HCT116 (cell line): ENCODE results near the gene DENND4B. TPM values are rescaled to one million over a fixed set of nuclear protein-coding genes. Genes with fewer than 3 reads are reported as not detected.

ENCODE experiments used
- ATAC-seq: fragments of 200-7000 bp; cut with Tn5 transposase; 2 replicates; pipeline ENCODE4 v1.9.1; 2020; ENCODE audit warnings: mild to moderate bottlenecking, moderate library complexity
- BruUV-seq: library from RNA; stranded (reverse); fragments of 400-500 nt; replicated peaks from 2 replicates; lab custom pipeline; 2021; lab: Mats Ljungman, UMichigan
- CTCF ChIA-PET: fragments of 300-600 bp; sonication (Branson Sonifier 250); formaldehyde crosslinking; loops from one replicate; lab custom pipeline; 2021; ENCODE audit warnings: antibody characterized with exemption; lab: Charles Lee
- POLR2A ChIA-PET: fragments of 300-600, 350-600 bp; sonication (Branson Sonifier 250); formaldehyde crosslinking; loops from one replicate; lab custom pipeline; 2021; ENCODE audit warnings: antibody characterized with exemption; lab: Charles Lee
- RAD21 ChIA-PET, 2 experiments: fragments of 300-600 bp; sonication (Branson Sonifier 250); formaldehyde crosslinking; loops; one replicate each; lab custom pipeline; 2023; ENCODE audit warnings: low total read pairs in 2 of 2; ENCODE audit not compliant: uncharacterized antibody in 2 of 2, unreplicated experiment in 2 of 2, low non-redundant PET in 1 of 2; lab: Charles Lee
- DNase-seq: peaks from one replicate; pipeline ENCODE4 v3.0.0-alpha.2; 2010; ENCODE audit warnings: low read depth, low spot score
- H2AFZ ChIP-seq: fragments of 200-600 bp; shearing (Covaris generic), sonication (generic); 2 replicates; pipeline ENCODE4 v1.6.1; 2017; ENCODE audit warnings: low read depth, mixed run types, mixed read lengths, antibody characterized with exemption, low read length; ENCODE audit not compliant: poor library complexity, severe bottlenecking
- H3K27ac ChIP-seq: 2 replicates; pipeline ENCODE4 v1.5.1; 2012; ENCODE audit warnings: low read depth, low read length
- H3K27me3 ChIP-seq: fragments of 200-600 bp; sonication (generic); 2 replicates; pipeline ENCODE4 v1.6.1; 2016; ENCODE audit warnings: mixed run types, low read length, mixed read lengths; ENCODE audit not compliant: insufficient read depth
- H3K36me3 ChIP-seq, 2 experiments: fragments of 200-500 bp in 1 of 2; fragments of 200-600 bp in 1 of 2; sonication (Bioruptor generic) in 1 of 2; sonication (generic) in 1 of 2; 2 replicates each; pipeline versions ENCODE4 v1.5.1 to v1.6.1; 2014 to 2016; ENCODE audit warnings: low read length in 2 of 2, inconsistent platforms in 1 of 2, mixed read lengths in 1 of 2, mixed run types in 1 of 2; ENCODE audit not compliant: insufficient read depth in 2 of 2, control insufficient read depth in 1 of 2
- H3K4me1 ChIP-seq, 2 experiments: fragments of 200-600 bp in 1 of 2; sonication (generic) in 1 of 2; 2 replicates each; pipeline versions ENCODE4 v1.5.1 to v1.6.1; 2012 to 2017; ENCODE audit warnings: low read length in 2 of 2, inconsistent platforms in 1 of 2, mild to moderate bottlenecking in 1 of 2, mixed read lengths in 1 of 2, mixed run types in 1 of 2, moderate library complexity in 1 of 2; ENCODE audit not compliant: insufficient read depth in 2 of 2, control insufficient read depth in 1 of 2
- H3K4me2 ChIP-seq: fragments of 200-600 bp; sonication (generic); 2 replicates; pipeline ENCODE4 v1.6.1; 2017; ENCODE audit warnings: mixed run types, low read length, mixed read lengths
- H3K4me3 ChIP-seq, 2 experiments: fragments of 200-600 bp in 1 of 2; sonication (generic) in 1 of 2; replicated peaks in 1 of 2; 2 replicates each; pipeline ENCODE4 v1.5.1; 2011 to 2016; ENCODE audit warnings: low read length in 2 of 2, control low read depth in 1 of 2, low read depth in 1 of 2, mild to moderate bottlenecking in 1 of 2, mixed read lengths in 1 of 2, mixed run types in 1 of 2
- H3K79me2 ChIP-seq: fragments of 200-600 bp; sonication (generic); 2 replicates; pipeline ENCODE4 v1.6.1; 2017; ENCODE audit warnings: mild to moderate bottlenecking, mixed run types, low read length, moderate library complexity, mixed read lengths; ENCODE audit not compliant: insufficient read depth
- H3K9ac ChIP-seq: fragments of 200-600 bp; sonication (generic); 2 replicates; pipeline ENCODE4 v1.6.1; 2016; ENCODE audit warnings: low read length, mixed read lengths
- H3K9me2 ChIP-seq: fragments of 200-600 bp; sonication (generic), shearing (Covaris generic); 2 replicates; pipeline ENCODE4 v1.6.1; 2017; ENCODE audit warnings: mixed run types, mild to moderate bottlenecking, moderate library complexity; ENCODE audit not compliant: insufficient read depth
- H3K9me3 ChIP-seq, 2 experiments: fragments of 200-500 bp in 1 of 2; fragments of 200-600 bp in 1 of 2; sonication (Bioruptor generic) in 1 of 2; sonication (generic) in 1 of 2; 2 replicates each; pipeline ENCODE4 v1.6.1; 2014 to 2017; ENCODE audit warnings: low read length in 2 of 2, mixed read lengths in 2 of 2, inconsistent platforms in 1 of 2, low read depth in 1 of 2, mild to moderate bottlenecking in 1 of 2, mixed run types in 1 of 2, moderate library complexity in 1 of 2; ENCODE audit not compliant: control insufficient read depth in 1 of 2, insufficient read depth in 1 of 2
- H4K20me1 ChIP-seq: fragments of 200-600 bp; sonication (generic), shearing (Covaris generic); 2 replicates; pipeline ENCODE4 v1.6.1; 2017; ENCODE audit warnings: mixed run types, mild to moderate bottlenecking, moderate library complexity; ENCODE audit not compliant: insufficient read depth
- ATF3 ChIP-seq: IDR thresholded peaks from 2 replicates; pipeline ENCODE4 v1.6.1; 2012
- CBX3 ChIP-seq: IDR thresholded peaks from 2 replicates; pipeline ENCODE4 v1.6.1; 2012; ENCODE audit warnings: low read depth
- CEBPB ChIP-seq: IDR thresholded peaks from 2 replicates; pipeline ENCODE4 v1.6.1; 2012; ENCODE audit warnings: low read depth
- EZH2 ChIP-seq: fragments of 200-600 bp; sonication (generic); IDR thresholded peaks from 2 replicates; pipeline ENCODE4 v1.6.1; 2017; ENCODE audit warnings: antibody characterized with exemption, mixed run types
- EZH2phosphoT487 ChIP-seq: fragments of 200-600 bp; IDR thresholded peaks from 2 replicates; pipeline ENCODE4 v1.6.1; 2018; ENCODE audit warnings: antibody characterized with exemption, borderline replicate concordance
- MAX ChIP-seq: IDR thresholded peaks from 2 replicates; pipeline ENCODE4 v1.6.1; 2012
- POLR2A ChIP-seq: IDR thresholded peaks from 2 replicates; pipeline ENCODE4 v1.7.0; 2011; ENCODE audit warnings: borderline replicate concordance; ENCODE audit not compliant: insufficient read depth, insufficient read length; ENCODE audit errors: extremely low read depth
- POLR2AphosphoS5 ChIP-seq: IDR thresholded peaks from 2 replicates; pipeline ENCODE4 v1.6.1; 2011; ENCODE audit warnings: mild to moderate bottlenecking, low read depth, low read length, moderate library complexity
- RAD21 ChIP-seq: IDR thresholded peaks from 2 replicates; pipeline ENCODE4 v1.6.1; 2012; ENCODE audit warnings: low read depth, mild to moderate bottlenecking
- REST ChIP-seq: IDR thresholded peaks from 2 replicates; pipeline ENCODE4 v1.6.1; 2012; ENCODE audit warnings: low read depth
- SIN3A ChIP-seq: IDR thresholded peaks from 2 replicates; pipeline ENCODE4 v1.6.1; 2012; ENCODE audit warnings: low read depth
- SP1 ChIP-seq: IDR thresholded peaks from 2 replicates; pipeline ENCODE4 v1.6.1; 2012; ENCODE audit warnings: low read depth
- TCF7L2 ChIP-seq: IDR thresholded peaks from 2 replicates; pipeline ENCODE4 v1.7.0; 2011; ENCODE audit warnings: borderline replicate concordance, inconsistent platforms; ENCODE audit not compliant: insufficient read depth, insufficient read length; ENCODE audit errors: extremely low read depth
- ZFX ChIP-seq: fragments of 450-650 bp; IDR thresholded peaks from 2 replicates; pipeline ENCODE4 v1.6.1; 2017
- intact Hi-C: fragments of 100-400 bp; cut with micrococcal nuclease; formaldehyde crosslinking; loops from 2 replicates; pipeline ENCODE4 v1.10.0; 2022
- total RNA-seq: library from RNA; stranded (reverse); gene quantifications from one replicate; pipeline ENCODE4 v1.2.1, GENCODE V29; 2021; ENCODE audit not compliant: unreplicated experiment

DENND4B gene
- total RNA-seq, 1 experiment from 2014 or later: 70.8 TPM

- no peaks in the 10 kb centered on the region for H4K20me1 ChIP-seq
- no TSS peak for BruUV-seq
- no peak overlapping the region for H3K4me3 ChIP-seq
- TF ChIP-seq CEBPB (no peak), SIN3A (no peak), CBX3 (no peak), EZH2 (no peak), RAD21 (no peak), SP1 (no peak), ZFX (no peak), MAX (no peak)
- ChIA-PET CTCF (no interaction called here), RAD21 (no interaction called here), POLR2A (no interaction called here)
- H3K9ac ChIP-seq: no peak overlapping the region
- H3K9me2 ChIP-seq: no peaks in the 10 kb centered on the region
- H2AFZ ChIP-seq: no peak overlapping the region
- no peak for ATAC-seq
- H3K4me1 ChIP-seq: peaks cover 0 to 8% of the 10 kb centered on the region in 2 experiments; a peak in 2 of 4 replicates
- H3K27me3 ChIP-seq: no peaks in the 10 kb centered on the region
- no peak overlapping the region for H3K4me2 ChIP-seq
- intact Hi-C loops: no loop called here
- DNase-seq: no peak
- H3K9me3 ChIP-seq: no peaks in the 10 kb centered on the region
- H3K36me3 ChIP-seq: peaks cover 29 to 32% of the 10 kb centered on the region in 2 experiments; a peak in 3 of 4 replicates
- no peak overlapping the region for H3K27ac ChIP-seq
- H3K79me2 ChIP-seq: peaks cover 31% of the 10 kb centered on the region
These were observed 4.7 kb upstream of the DENND4B start for GRCh38 chr1:153951183-153951582.

GRCh38 chr1:153945795-153946621, 510 bp downstream of the DENND4B start:
- ATAC-seq (peak; percentile 71), DNase-seq (no peak)
- Histone ChIP-seq H3K4me2 (peak overlapping the region; percentile 90), H3K4me1 (peaks cover 6 to 18% of the 10 kb centered on the region in 2 experiments; a peak in 3 of 4 replicates), H3K9ac (peak overlapping the region; percentile 95), H3K27me3 (no peaks in the 10 kb centered on the region), H3K79me2 (peaks cover 24% of the 10 kb centered on the region; the same call in 1 of the 2 replicates), H4K20me1 (no peaks in the 10 kb centered on the region), H3K36me3 (peaks cover 14 to 15% of the 10 kb centered on the region in 2 experiments; a peak in 3 of 4 replicates), H2AFZ (no peak overlapping the region)
- ChIA-PET RAD21 (interaction anchor here in 1 of 2 experiments (1.2 kb wide), 1 partner anchor 23 kb away, joined by 4 read pairs; the partner anchor contains the start of gene GATAD2B), POLR2A (interaction anchor here (0.9 to 2.4 kb wide), 5 partner anchors 11 to 23 kb away, joined by 3 to 8 read pairs (median 3); partner anchors contain the start of genes CREB3L4 and GATAD2B)
- intact Hi-C loops: loop anchor here (1.0 to 2.0 kb wide), 2 partner anchors 41 to 149 kb away; partner anchors contain the start of gene RAB13
- TF ChIP-seq ZFX (peak; percentile 65; the same call in 1 of the 2 replicates), CBX3 (no peak), SIN3A (peak; percentile 83; the same call in 1 of the 2 replicates), POLR2AphosphoS5 (peak; percentile 20; the same call in 1 of the 2 replicates), REST (no peak), MAX (peak; percentile 75), ATF3 (no peak), EZH2phosphoT487 (no peak), TCF7L2 (peak; percentile 16), POLR2A (peak; percentile 62)
- TF ChIP-seq, all 23 proteins: peak for 6
- Histone ChIP-seq H3K27ac (peak overlapping the region; percentile 98), H3K9me2 (no peaks in the 10 kb centered on the region), H3K4me3 (peak overlapping the region; percentile 83 to 91), H3K9me3 (no peaks in the 10 kb centered on the region)
- CTCF ChIA-PET: interaction anchor here (0.7 to 1.9 kb wide), 13 partner anchors 8 to 149 kb away, joined by 3 to 14 read pairs (median 5); partner anchors contain the start of genes CREB3L4, CRTC2, JTB and RAB13
- no TSS peak for BruUV-seq
